HG03457 (cell line): Measurements from ENCODE around the gene VKORC1.

Experiments
- ATAC-seq: cut with Tn5 transposase; IDR thresholded peaks from one replicate; pipeline ENCODE4 v1.9.1; 2021; ENCODE audit warnings: moderate number of reproducible peaks; ENCODE audit not compliant: unreplicated experiment

Gene VKORC1

DNA sequence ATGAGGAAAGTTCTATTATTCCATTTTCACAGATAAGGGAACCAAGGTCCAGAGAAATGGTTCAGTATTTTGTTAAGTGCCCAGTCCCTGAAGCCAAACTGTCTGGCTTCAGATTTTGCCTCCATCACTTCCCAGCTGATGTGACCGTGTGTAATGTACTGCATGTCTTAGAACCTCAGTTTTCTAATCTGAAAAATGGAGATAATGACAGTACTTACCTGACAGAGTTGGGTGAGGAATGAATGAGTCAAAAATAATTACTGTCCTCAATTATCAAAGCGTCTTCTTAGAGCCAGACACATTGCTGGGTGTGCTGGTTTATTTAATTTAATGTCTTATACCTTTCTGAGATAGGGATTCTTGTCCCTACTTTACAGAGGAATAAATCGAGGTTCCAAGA, 27.3 kb downstream of the VKORC1 start:
- no peak for ATAC-seq

GRCh38 chr16:31064882-31065461, 29.6 kb downstream of the VKORC1 start:
- no peak for ATAC-seq

DNA sequence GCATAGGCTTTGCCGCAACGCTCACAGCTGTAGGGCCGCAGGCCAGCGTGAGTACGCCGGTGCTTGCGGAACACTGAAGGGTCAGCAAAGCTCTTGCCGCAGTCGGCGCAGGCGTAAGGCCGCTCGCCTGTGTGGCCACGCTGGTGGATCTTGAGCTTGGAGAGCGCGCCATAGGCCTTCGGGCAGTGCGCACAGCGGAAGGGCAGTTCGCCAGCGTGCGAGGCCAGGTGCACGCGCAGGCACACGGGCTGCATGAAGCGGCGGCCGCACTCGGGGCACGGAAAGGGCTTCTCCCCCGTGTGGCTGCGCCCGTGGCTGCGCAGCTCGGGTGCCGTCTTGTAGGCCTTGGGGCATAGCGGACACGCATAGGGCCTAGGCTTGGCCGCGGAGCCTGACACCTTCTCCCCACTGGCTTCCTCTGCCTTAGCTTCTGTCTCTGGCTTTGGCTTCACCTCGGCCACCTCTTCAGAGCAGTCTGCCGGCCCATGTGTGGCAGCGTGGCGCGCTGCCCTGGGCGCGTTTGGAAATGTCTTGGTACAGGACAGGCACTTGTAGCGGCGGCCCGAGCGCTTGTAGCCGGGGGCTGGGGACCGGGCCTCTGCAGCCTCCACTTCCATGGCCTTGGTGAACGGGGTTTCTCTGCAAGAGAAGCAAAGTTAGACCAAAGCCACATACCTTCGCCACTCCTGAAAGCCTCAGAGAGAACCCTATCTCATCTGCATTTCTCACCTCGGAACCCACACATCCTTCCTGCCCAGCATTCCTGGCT, 30.6 kb downstream of the VKORC1 start:
- no peak for ATAC-seq

- no peak for ATAC-seq
These were observed 31.1 kb downstream of the VKORC1 start for GRCh38 chr16:31063495-31063842.

DNA sequence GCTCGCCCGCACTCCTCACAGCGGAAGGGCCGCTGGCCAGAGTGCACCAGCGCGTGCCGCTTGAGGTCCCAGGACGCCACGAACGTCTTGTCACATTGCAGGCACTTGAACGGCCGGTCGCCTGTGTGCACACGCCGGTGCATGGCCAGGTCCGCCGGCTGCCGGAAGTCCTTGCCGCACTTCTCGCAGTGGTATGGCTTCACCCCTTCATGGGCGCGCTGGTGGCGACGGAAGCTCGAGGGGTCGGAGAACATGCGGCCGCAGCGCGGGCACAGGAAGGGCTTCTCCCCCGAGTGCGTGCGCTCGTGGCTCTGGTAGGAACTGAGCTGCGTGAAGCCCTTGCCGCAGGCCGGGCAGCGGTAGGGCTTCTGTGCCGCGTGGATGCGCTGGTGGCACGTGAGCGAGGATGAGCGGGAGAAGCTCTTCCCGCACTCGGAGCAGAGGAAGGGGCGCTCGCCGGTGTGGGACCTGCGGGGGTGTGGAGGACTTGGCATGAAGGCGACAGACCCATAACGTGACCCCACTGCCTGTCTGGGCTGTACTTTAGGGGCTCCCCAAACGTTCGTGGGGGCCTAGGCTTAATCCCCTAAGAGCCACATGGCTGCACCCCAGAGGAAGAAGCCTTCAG, 32.7 kb downstream of the VKORC1 start:
- no peak for ATAC-seq

DNA sequence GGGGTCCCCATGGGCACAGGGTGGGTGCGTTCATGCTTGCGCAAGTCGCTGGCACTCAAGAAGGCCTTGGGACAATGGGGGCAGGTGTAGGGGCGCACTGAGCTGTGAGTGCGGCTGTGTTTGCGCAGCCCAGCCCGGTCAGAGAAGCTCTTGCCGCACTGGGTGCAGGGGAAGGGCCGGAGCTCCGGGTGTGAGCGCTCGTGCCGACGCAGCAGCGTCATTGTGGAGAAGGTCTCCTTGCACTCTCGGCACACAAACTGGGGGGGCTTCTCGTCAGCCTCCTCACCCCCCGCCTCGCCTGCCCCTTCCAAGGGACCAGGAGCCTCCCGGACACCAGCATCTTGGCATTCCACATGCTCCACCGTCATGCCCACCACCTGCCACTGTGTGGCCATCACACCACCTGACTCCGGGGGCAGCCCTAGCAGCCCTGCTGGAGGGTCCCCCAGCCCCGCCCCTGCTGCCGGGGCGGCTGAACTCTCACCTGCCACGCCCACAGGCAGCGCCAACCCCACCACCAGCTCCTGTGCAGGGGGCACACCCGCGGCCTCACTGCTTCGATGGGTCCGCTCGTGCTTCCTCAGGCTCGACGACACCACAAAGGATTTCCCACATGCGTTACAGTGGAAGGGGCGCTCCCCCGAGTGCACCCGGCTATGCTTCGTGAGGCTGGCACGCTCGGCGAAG, 33.3 kb downstream of the VKORC1 start:
- no peak for ATAC-seq

GRCh38 chr16:31055613-31056012, 39.0 kb downstream of the VKORC1 start:
- no peak for ATAC-seq

GRCh38 chr16:31052114-31052513, 42.5 kb downstream of the VKORC1 start:
- no peak for ATAC-seq

DNA sequence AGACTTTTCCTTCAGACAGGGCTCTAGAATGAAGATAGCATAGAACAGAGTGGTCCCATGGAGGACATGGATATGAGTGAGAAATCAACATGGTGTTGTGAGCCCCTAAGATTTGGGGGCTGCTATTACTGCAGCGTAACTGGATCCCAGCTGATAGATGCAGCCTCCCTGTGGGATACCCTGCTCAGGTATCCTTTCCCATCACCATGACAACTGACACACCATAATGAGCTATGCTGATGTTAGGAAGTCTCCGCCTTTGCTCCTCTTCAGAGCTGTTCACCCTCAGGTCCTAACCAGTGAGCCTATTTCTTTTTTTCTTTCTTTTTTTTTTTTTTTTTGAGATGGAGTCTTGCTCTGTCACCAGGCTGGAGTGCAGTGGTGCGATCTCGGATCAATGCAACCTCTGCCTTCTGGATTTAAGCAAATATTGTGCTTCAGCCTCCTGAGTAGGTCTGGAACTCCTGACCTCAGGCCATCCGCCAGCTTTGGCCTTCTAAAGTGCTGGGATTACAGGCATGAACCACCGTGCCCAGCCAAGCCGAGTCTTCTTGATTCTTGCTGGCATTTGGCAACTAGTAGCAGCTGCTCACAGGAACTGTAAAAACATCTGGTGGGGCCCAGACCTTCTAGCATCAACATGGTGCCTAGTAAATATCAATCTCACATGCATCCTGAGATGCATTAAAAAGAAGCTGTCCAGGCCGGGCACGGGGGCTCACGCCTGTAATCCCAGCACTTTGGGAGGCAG, 44.1 kb downstream of the VKORC1 start:
- no peak for ATAC-seq

DNA sequence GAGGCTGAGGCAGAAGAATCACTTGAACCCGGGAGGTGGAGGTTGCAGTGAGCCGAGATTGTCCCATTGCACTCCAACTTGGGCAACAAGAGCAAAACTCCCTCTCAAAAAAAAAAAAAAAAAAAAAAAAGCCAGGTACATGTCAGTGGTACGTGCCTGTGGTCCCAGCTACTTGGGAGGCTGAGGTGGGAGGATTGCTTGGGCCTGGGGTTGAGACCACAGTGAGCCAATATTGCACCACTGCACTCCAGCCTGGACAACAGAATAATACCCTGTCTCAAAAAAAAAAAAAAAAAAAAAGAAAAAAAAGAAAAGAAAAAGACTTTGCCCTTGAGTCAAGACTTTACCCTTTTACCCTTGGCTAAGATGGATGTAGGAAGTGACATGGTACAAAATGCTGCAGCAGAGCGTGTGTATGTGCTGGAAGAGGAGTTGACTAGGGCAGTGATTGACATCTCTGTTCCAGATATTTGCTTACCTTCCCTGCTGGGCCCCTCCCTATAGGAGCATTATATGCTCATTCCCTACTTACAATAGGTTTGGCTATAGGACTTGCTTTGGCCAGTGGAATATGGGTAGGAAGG, 50.6 kb downstream of the VKORC1 start:
- no peak for ATAC-seq

- no peak for ATAC-seq
These were observed 51.2 kb downstream of the VKORC1 start for GRCh38 chr16:31043352-31043751.

- ATAC-seq, result no peak
These were observed 51.7 kb downstream of the VKORC1 start for GRCh38 chr16:31042866-31043265.
